GM18858 (cell line): ENCODE measurements around the gene CDH4.
"Not testable (repeated sequence)": the region's sequence is repeated elsewhere in the genome, so short reads cannot be mapped to it uniquely, and the experiment has no call there.

Experiments used
- ATAC-seq: cut with Tn5 transposase; IDR thresholded peaks from one replicate; pipeline ENCODE4 v1.9.1; 2021; ENCODE audit not compliant: unreplicated experiment

CDH4 gene

DNA sequence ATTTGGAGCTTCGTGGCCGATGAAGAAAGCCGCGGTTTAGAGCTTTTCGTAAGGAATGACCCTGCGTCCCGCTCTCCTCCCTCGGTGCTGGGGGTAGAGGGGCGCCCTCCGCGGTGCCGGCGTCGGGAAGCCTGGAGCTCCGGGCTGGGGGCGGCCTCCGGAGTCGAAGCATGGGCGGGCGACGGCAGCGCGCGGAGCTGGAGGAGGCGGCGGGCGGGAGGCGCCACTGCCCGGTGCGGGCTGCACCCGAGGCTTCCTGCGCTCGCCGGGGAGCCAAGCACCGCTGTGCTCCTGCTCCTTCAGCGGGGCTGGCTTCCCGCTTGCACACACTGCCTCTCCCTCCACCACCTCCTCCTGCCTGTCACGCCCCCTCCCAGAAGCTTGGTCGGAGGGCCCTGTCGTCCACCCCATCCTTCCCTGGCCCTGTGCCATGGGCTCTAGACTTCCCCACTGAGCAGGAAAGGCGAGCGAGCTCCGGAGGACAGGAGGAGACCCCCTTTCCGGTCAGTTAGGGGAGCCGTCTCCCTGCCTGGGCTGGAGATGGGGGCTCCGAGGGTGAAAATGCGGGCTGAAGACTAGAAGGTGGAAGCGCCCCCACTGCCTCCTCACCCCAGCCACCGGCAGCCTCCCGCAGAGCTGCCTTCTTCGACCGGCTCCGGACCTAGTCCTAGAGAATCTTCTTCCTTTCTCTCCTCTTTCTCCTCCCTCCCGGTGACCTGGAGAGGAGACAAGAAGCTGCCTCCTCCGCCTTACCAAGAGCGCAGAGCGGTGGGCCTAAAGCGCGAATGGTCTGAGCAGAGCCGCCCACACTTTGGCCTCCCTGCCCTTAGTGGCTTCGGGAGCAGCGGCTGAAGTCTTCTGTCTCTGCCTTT lies 1.8 kb downstream of the CDH4 start:
- ATAC-seq: no peak

DNA sequence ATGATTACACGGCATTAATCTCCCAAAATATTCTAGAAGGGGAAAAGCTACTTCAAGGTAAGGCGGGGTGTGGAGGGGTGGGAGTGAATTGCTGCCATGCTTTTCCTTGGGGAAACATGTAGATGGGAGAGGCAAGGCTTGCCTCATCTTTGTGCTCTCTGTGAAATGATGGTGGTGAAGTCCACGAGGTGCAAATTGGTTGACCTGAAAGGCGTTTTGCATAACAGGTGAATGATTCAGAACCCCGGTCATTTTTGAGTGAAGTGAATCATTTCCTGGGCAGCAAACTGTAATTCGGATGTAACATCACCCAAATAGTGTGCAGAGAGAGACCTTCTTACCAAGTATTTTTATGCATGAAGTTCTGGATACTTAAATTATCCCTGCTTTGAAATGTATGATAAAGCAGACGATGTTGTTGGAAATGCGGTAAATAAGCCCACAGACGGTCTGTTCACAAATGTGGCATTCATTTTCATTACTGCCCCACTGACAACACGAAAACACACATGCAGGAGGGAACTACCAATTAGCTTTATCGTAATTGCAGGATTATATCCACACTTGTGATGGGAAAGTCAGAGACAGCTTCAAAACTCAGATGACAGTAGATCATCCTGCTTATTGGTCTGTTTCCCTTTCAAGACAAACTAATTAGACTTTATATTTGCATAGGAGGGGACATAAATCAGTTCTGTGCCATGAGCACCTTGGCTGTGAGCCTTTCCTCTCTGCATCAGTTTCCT lies 3.0 kb downstream of the CDH4 start:
- ATAC-seq: no peak

GRCh38 chr20:61256365-61256764 lies 4.3 kb downstream of the CDH4 start:
- no peak for ATAC-seq

DNA sequence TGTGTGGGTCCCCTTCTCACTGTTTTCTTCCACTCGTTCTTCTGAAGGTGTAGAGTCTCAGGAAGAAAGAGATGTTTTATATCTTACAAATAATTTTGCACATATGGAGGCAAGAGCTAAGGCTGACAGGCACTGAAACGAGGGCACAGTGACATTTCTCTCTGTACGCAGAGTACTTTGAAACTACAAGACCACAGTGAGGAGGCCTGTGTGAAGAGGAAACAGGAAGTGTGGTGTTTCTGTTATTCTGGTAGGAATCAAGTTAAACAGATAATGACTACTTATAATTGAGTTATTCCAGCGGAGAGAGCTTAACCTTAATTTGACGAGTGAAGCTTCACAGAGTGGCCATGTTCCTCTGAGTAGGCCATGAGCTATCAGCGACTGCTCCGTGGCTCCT lies 4.8 kb downstream of the CDH4 start:
- no peak for ATAC-seq

DNA sequence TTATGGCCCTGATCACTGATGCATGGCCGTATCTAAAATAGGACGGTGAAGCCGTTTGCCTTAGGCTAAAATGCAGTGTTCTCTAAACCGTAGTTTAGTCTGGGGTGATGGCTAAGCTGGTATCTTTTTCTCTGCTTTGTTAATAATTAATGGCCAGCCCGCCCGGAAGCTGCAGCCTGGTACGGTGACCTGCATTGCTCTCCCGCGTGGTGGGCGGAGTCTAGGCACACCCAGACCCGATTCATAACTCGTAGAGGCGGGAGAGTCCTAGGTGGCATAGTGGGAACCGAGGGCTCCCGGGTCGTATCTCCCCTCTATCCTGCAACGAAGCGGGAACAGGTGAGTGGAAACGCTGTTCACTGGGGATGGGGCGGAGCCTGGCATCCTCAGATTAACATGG lies 5.5 kb downstream of the CDH4 start:
- no peak for ATAC-seq

GRCh38 chr20:61259741-61260140 lies 7.7 kb downstream of the CDH4 start:
- no peak for ATAC-seq

- no peak for ATAC-seq
Measured at GRCh38 chr20:61260905-61261304, 8.8 kb downstream of the CDH4 start.

- no peak for ATAC-seq
Measured at GRCh38 chr20:61262036-61262435, 10.0 kb downstream of the CDH4 start.

GRCh38 chr20:61262514-61262913 lies 10.5 kb downstream of the CDH4 start:
- ATAC-seq: no peak

DNA sequence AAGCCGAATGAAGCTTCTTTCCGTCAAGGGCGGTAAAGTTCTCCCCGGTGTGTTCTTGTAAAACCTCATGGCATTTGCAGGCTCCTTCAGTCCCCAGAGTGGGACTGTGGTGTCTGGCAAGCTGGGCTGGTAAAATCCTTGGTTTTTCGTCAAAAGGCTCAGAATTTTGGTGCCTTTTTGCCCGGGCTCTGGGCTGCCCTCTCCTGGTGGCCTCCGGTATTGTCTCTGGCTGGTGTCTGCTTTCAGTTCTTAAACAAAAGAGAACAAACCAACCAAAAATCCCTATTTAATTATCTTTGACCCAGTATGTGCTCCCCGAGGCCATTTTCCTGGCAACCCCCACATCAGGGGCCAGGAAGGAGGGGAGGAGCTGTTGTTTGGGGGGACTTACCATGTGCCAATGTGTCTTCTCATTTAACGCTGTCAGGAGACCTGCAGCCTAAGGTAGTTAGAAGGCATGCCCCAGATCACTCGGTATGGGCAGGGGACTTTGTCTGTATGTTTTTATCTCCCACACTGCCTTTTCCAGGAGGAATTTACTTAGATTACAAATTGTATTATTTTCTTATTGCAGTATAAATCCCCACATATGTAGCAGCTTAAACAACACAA lies 11.1 kb downstream of the CDH4 start:
- ATAC-seq: no peak

- ATAC-seq: no peak
Measured at GRCh38 chr20:61263938-61264337, 11.9 kb downstream of the CDH4 start.

GRCh38 chr20:61267241-61267640 lies 15.2 kb downstream of the CDH4 start:
- ATAC-seq: no peak

GRCh38 chr20:61268024-61268423 lies 16.0 kb downstream of the CDH4 start:
- no peak for ATAC-seq

GRCh38 chr20:61271312-61272231 lies 19.5 kb downstream of the CDH4 start:
- no peak for ATAC-seq

- not testable (repeated sequence) for ATAC-seq
Measured at GRCh38 chr20:61273024-61273423, 21.0 kb downstream of the CDH4 start.

- not testable (repeated sequence) for ATAC-seq
Measured at GRCh38 chr20:61273666-61274065, 21.6 kb downstream of the CDH4 start.

- no peak for ATAC-seq
Measured at GRCh38 chr20:61274326-61274725, 22.3 kb downstream of the CDH4 start.

GRCh38 chr20:61278296-61278695 lies 26.2 kb downstream of the CDH4 start:
- ATAC-seq: no peak

- ATAC-seq: no peak
Measured at GRCh38 chr20:61279621-61280150, 27.6 kb downstream of the CDH4 start.

GRCh38 chr20:61280217-61280980 lies 28.3 kb downstream of the CDH4 start:
- ATAC-seq: no peak
